GM23338 (cell line): Measurements from ENCODE around the gene DMBT1. TPM values are rescaled to one million over a fixed set of nuclear protein-coding genes. Genes with fewer than 3 reads are reported as not detected.
"Not testable (repeated sequence)": the region's sequence is repeated elsewhere in the genome, so short reads cannot be mapped to it uniquely, and the experiment has no call there.

Source experiments
- ATAC-seq: fragments of 200-7000 bp; cut with Tn5 transposase; 3 replicates; pipeline ENCODE4 v1.9.1; 2020
- DNase-seq: peaks from one replicate; pipeline ENCODE4 v3.0.0-alpha.2; 2015; ENCODE audit warnings: low spot score
- H2AFZ ChIP-seq: fragments of 200-600 bp; sonication (generic); 2 replicates; pipeline ENCODE4 v1.8.0; 2016; ENCODE audit warnings: antibody characterized with exemption, mild to moderate bottlenecking, moderate library complexity
- H3F3A ChIP-seq: fragments of 200-600 bp; sonication (generic); replicated peaks from 2 replicates; pipeline ENCODE4 v1.8.0; 2017; ENCODE audit warnings: antibody characterized with exemption, mixed run types, low read depth
- H3K27ac ChIP-seq: fragments of 200-600 bp; sonication (generic); 2 replicates; pipeline ENCODE4 v1.6.1; 2016; ENCODE audit warnings: low read depth
- H3K27me3 ChIP-seq: fragments of 200-600 bp; sonication (generic); 2 replicates; pipeline ENCODE4 v1.8.0; 2016; ENCODE audit warnings: mild to moderate bottlenecking, mixed run types, moderate library complexity; ENCODE audit not compliant: insufficient read depth
- H3K36me3 ChIP-seq: fragments of 200-600 bp; sonication (generic); 2 replicates; pipeline ENCODE4 v1.8.0; 2016; ENCODE audit warnings: mild to moderate bottlenecking; ENCODE audit not compliant: insufficient read depth
- H3K4me1 ChIP-seq: fragments of 200-600 bp; sonication (generic); 2 replicates; pipeline ENCODE4 v1.8.0; 2016; ENCODE audit warnings: mild to moderate bottlenecking, moderate library complexity; ENCODE audit not compliant: insufficient read depth
- H3K4me2 ChIP-seq: fragments of 200-600 bp; sonication (generic); 2 replicates; pipeline ENCODE4 v1.7.1; 2017; ENCODE audit warnings: mixed run types
- H3K4me3 ChIP-seq: fragments of 200-600 bp; sonication (generic); 2 replicates; pipeline ENCODE4 v1.6.1; 2016; ENCODE audit warnings: mixed run types
- H3K79me2 ChIP-seq: fragments of 200-600 bp; sonication (generic); replicated peaks from 2 replicates; pipeline ENCODE4 v1.8.0; 2017; ENCODE audit warnings: mild to moderate bottlenecking; ENCODE audit not compliant: insufficient read depth
- H3K9me2 ChIP-seq: fragments of 200-600 bp; sonication (generic); 2 replicates; pipeline ENCODE4 v1.8.0; 2017; ENCODE audit not compliant: insufficient read depth
- H4K20me1 ChIP-seq: fragments of 200-600 bp; sonication (generic); replicated peaks from 2 replicates; pipeline ENCODE4 v1.8.0; 2017; ENCODE audit warnings: mild to moderate bottlenecking; ENCODE audit not compliant: insufficient read depth
- H3K27ac Mint-ChIP-seq: 2 replicates; pipeline ENCODE4 v1.8.0; 2020; ENCODE audit warnings: inconsistent platforms, mild to moderate bottlenecking, moderate library complexity, mixed read lengths
- H3K27me3 Mint-ChIP-seq: 3 replicates; pipeline ENCODE4 v1.8.0; 2022; ENCODE audit warnings: low read depth, mild to moderate bottlenecking, moderate library complexity, mixed read lengths, inconsistent platforms; ENCODE audit not compliant: insufficient read depth, poor library complexity
- H3K36me3 Mint-ChIP-seq: 3 replicates; pipeline ENCODE4 v1.8.0; 2021; ENCODE audit warnings: low read depth, mild to moderate bottlenecking, inconsistent platforms, moderate library complexity, mixed read lengths
- H3K4me1 Mint-ChIP-seq: 3 replicates; pipeline ENCODE4 v1.8.0; 2020; ENCODE audit warnings: mild to moderate bottlenecking, inconsistent platforms, mixed read lengths
- H3K4me3 Mint-ChIP-seq: 3 replicates; pipeline ENCODE4 v1.8.0; 2021; ENCODE audit warnings: moderate library complexity, mild to moderate bottlenecking, inconsistent platforms, mixed read lengths
- H3K9me3 Mint-ChIP-seq: 3 replicates; pipeline ENCODE4 v1.8.0; 2020; ENCODE audit warnings: moderate library complexity, mild to moderate bottlenecking, inconsistent platforms, mixed read lengths
- CREB1 ChIP-seq: fragments of 250-450 bp; sonication (Bioruptor Pico); IDR thresholded peaks from 2 replicates; pipeline ENCODE4 v1.5.0; 2020; ENCODE audit warnings: low read depth, mild to moderate bottlenecking, moderate library complexity
- CTCF ChIP-seq, 2 experiments: fragments of 200-600 bp in 1 of 2; sonication (generic) in 1 of 2; conservative IDR thresholded peaks; 2 replicates each; pipeline versions ENCODE4 v1.5.1 to v1.6.1; 2016 to 2017; ENCODE audit warnings: antibody characterized with exemption in 2 of 2, low read depth in 2 of 2, mild to moderate bottlenecking in 2 of 2, moderate library complexity in 1 of 2
- ETS1 ChIP-seq: IDR thresholded peaks from 2 replicates; pipeline ENCODE4 v1.6.1; 2016; ENCODE audit warnings: antibody characterized with exemption
- EZH2 ChIP-seq: fragments of 200-600 bp; sonication (generic); IDR thresholded peaks from one replicate; pipeline ENCODE4 v1.8.0; 2017; ENCODE audit warnings: antibody characterized with exemption, mild to moderate bottlenecking, low read depth; ENCODE audit not compliant: unreplicated experiment
- EZH2phosphoT487 ChIP-seq: fragments of 200-600 bp; sonication (generic); IDR thresholded peaks from one replicate; pipeline ENCODE4 v1.8.1; 2018; ENCODE audit warnings: antibody characterized with exemption; ENCODE audit not compliant: unreplicated experiment
- NANOG ChIP-seq: IDR thresholded peaks from 2 replicates; pipeline ENCODE4 v1.6.1; 2016; ENCODE audit warnings: antibody characterized with exemption, borderline replicate concordance
- POLR2AphosphoS5 ChIP-seq: IDR thresholded peaks from 2 replicates; pipeline ENCODE4 v1.6.1; 2016; ENCODE audit warnings: antibody characterized with exemption, low read depth
- ZNF331 ChIP-seq: fragments of 250-450 bp; sonication (Bioruptor Pico); IDR thresholded peaks from 2 replicates; pipeline ENCODE4 v1.5.0; 2020; ENCODE audit warnings: low read depth, mild to moderate bottlenecking, moderate library complexity
- polyA plus RNA-seq: library from polyadenylated mRNA; unstranded; fragments of >200 nt; fragmentation: Nextera tagmentation; extraction: Ambion mirVana; gene quantifications from 2 replicates; pipeline ENCODE4 v1.2.1, GENCODE V29; 2016
- total RNA-seq: library from RNA; depleted of rRNA; stranded (reverse); fragments of >200 nt; shearing (Covaris generic); gene quantifications from 2 replicates; pipeline ENCODE4 v1.2.3, GENCODE V29; 2014

DMBT1 gene
- total and polyA plus RNA-seq, 2 experiments from 2014 or later, result 0.03 to 0.05 TPM

DNA sequence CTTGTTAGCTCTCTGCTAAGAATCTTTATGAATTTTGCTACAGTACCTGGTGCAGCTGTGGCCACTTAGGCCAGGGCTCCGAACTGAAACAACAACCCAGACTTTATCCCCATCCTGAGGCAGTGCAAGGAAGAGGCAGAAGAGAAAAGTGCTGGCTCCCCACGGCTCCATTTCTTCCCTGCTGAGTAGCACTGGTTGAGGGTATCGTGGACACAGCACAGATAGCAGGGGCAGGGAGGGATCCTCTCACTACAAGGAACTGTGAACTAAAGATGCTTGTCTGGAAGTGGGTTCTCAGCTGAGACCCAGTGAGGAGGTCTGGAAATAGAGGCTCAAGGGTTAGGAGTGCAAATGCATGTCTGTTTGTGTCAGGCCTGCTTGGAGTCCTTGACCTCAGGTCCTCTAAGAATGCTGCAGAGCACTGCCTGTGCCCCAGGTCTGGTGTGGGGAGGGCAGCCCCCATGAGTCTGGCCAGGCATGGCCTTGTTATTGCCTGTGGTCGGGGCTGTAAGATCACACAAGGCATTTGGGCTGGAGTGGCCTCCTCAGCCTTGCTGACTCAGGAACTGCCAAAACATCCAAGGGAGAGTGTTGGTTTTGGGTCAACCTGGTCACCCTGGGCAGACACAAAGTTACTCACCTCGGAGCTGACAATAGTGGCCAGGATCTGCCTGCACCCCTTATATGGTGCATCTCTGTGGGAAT lies 58.1 kb downstream of the DMBT1 start (continued):
- no peak for TF ChIP-seq CREB1 (CRISPR knock-in tag)
- no peak for TF ChIP-seq EZH2
- TF ChIP-seq POLR2AphosphoS5, result no peak
- no peak for TF ChIP-seq EZH2phosphoT487
- no peak for TF ChIP-seq ETS1

DNA sequence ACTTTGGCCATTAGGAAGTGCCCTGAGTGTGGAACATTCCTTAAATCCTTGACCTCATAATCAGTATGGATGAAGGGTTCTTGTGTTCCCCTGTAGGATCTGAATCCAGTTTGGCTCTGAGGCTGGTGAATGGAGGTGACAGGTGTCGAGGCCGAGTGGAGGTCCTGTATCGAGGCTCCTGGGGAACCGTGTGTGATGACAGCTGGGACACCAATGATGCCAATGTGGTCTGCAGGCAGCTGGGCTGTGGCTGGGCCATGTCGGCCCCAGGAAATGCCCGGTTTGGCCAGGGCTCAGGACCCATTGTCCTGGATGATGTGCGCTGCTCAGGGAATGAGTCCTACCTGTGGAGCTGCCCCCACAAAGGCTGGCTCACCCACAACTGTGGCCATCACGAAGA lies 60.4 kb downstream of the DMBT1 start:
- H3K4me3 Mint-ChIP-seq, H3K27me3 ChIP-seq, ATAC-seq, H3K4me2 ChIP-seq, H3K27ac Mint-ChIP-seq, H3F3A ChIP-seq, H3K27me3 Mint-ChIP-seq, H3K79me2 ChIP-seq, H3K4me1 Mint-ChIP-seq, H2AFZ ChIP-seq, H3K36me3 ChIP-seq, H3K27ac ChIP-seq, H4K20me1 ChIP-seq, H3K4me1 ChIP-seq, H3K36me3 Mint-ChIP-seq, H3K4me3 ChIP-seq, H3K9me2 ChIP-seq, DNase-seq: not testable (repeated sequence)
- peaks cover 24% of the 10 kb centered on the region for H3K9me3 Mint-ChIP-seq

DNA sequence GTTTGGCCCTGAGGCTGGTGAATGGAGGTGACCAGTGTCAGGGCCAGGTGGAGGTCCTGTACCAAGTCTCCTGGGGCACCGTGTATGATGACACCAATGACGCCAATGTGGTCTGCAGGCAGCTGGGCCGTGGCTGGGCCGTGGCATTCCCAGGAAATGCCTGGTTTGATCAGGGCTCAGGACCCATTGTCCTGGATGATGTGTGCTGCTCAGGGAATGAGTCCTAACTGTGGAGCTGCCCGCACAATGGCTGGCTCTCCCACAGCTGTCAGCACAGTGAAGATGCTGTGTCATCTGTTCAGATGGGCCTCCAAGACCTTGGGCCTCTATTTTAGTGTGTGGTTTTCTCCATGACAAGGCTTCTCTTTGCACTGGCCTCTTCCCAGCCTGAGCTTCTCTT lies 64.0 kb downstream of the DMBT1 start:
- H3K4me1 ChIP-seq, result peaks cover 6% of the 10 kb centered on the region; the same call in 1 of the 2 replicates
- ATAC-seq (no peak), DNase-seq (no peak)
- no peak overlapping the region for H2AFZ ChIP-seq
- H3K9me2 ChIP-seq, result no peaks in the 10 kb centered on the region
- H4K20me1 ChIP-seq, result no peaks in the 10 kb centered on the region
- H3K27ac Mint-ChIP-seq, result no peak overlapping the region
- H3K4me3 Mint-ChIP-seq, result no peak overlapping the region
- no peak overlapping the region for H3K27ac ChIP-seq
- H3K79me2 ChIP-seq, result no peaks in the 10 kb centered on the region
- peaks cover 8% of the 10 kb centered on the region; the same call in 2 of the 3 replicates for H3K9me3 Mint-ChIP-seq
- H3K36me3 Mint-ChIP-seq, result no peaks in the 10 kb centered on the region
- H3K27me3 Mint-ChIP-seq, result peaks cover 4% of the 10 kb centered on the region
- no peaks in the 10 kb centered on the region for H3K36me3 ChIP-seq
- H3K4me1 Mint-ChIP-seq, result peaks cover 5% of the 10 kb centered on the region; the same call in 2 of the 3 replicates
- no peaks in the 10 kb centered on the region for H3K27me3 ChIP-seq
- no peak overlapping the region for H3K4me2 ChIP-seq
- no peaks in the 10 kb centered on the region for H3F3A ChIP-seq
- H3K4me3 ChIP-seq, result no peak overlapping the region
- TF ChIP-seq CTCF (conservative IDR thresholded peaks at IDR 0.05; ENCODE audit: low read depth in 2 of 2) (no peak), ETS1 (no peak), NANOG (no peak), EZH2 (no peak), POLR2AphosphoS5 (no peak), ZNF331 (CRISPR knock-in tag) (no peak), EZH2phosphoT487 (no peak)
